Activated naive CD8-positive, alpha-beta T cell (primary cell): Measurements from ENCODE around the gene TMCC1.
"Not testable (repeated sequence)": the region's sequence is repeated elsewhere in the genome, so short reads cannot be mapped to it uniquely, and the experiment has no call there.

Source experiments
- H3K27ac Mint-ChIP-seq: one replicate; pipeline ENCODE4 v1.8.0; 2021; ENCODE audit warnings: mixed read lengths
- H3K27me3 Mint-ChIP-seq: one replicate; pipeline ENCODE4 v1.8.0; 2021; ENCODE audit warnings: mixed read lengths
- H3K36me3 Mint-ChIP-seq: one replicate; pipeline ENCODE4 v1.8.0; 2021; ENCODE audit warnings: mixed read lengths
- H3K4me1 Mint-ChIP-seq: one replicate; pipeline ENCODE4 v1.8.0; 2021; ENCODE audit warnings: low read depth, mixed read lengths
- H3K4me3 Mint-ChIP-seq: one replicate; pipeline ENCODE4 v1.8.0; 2021; ENCODE audit warnings: mild to moderate bottlenecking, mixed read lengths
- H3K9me3 Mint-ChIP-seq: one replicate; pipeline ENCODE4 v1.8.0; 2021; ENCODE audit warnings: low read depth, mixed read lengths

TMCC1 gene

GRCh38 chr3:129835198-129835597 is 58.3 kb downstream of the TMCC1 start:
- Mint-ChIP-seq H3K4me3 (no peak overlapping the region), H3K36me3 (peaks cover 19% of the 10 kb centered on the region)

GRCh38 chr3:129834580-129834979 is 58.9 kb downstream of the TMCC1 start:
- Mint-ChIP-seq H3K4me3 (no peak overlapping the region), H3K36me3 (peaks cover 19% of the 10 kb centered on the region), H3K9me3 (no peaks in the 10 kb centered on the region), H3K27me3 (no peaks in the 10 kb centered on the region), H3K4me1 (peaks cover 9% of the 10 kb centered on the region), H3K27ac (no peak overlapping the region)

More at GRCh38 chr3:129835198-129835597, 58.3 kb downstream of the TMCC1 start:
- no peaks in the 10 kb centered on the region for H3K9me3 Mint-ChIP-seq
- no peaks in the 10 kb centered on the region for H3K27me3 Mint-ChIP-seq
- H3K4me1 Mint-ChIP-seq = peaks cover 9% of the 10 kb centered on the region
- H3K27ac Mint-ChIP-seq = no peak overlapping the region

GRCh38 chr3:129831942-129832341 is 61.6 kb downstream of the TMCC1 start:
- H3K27me3 Mint-ChIP-seq, H3K36me3 Mint-ChIP-seq, H3K4me3 Mint-ChIP-seq, H3K27ac Mint-ChIP-seq, H3K9me3 Mint-ChIP-seq: not testable (repeated sequence)
- H3K4me1 Mint-ChIP-seq = peaks cover 16% of the 10 kb centered on the region

GRCh38 chr3:129831503-129831902 is 62.0 kb downstream of the TMCC1 start:
- no peaks in the 10 kb centered on the region for H3K27me3 Mint-ChIP-seq
- H3K4me3 Mint-ChIP-seq = no peak overlapping the region
- H3K27ac Mint-ChIP-seq = no peak overlapping the region
- H3K9me3 Mint-ChIP-seq = no peaks in the 10 kb centered on the region
- peaks cover 9% of the 10 kb centered on the region for H3K36me3 Mint-ChIP-seq
- H3K4me1 Mint-ChIP-seq = peaks cover 20% of the 10 kb centered on the region

GRCh38 chr3:129829640-129830039 is 63.9 kb downstream of the TMCC1 start:
- peaks cover 25% of the 10 kb centered on the region for H3K4me1 Mint-ChIP-seq
- peaks cover 2% of the 10 kb centered on the region for H3K36me3 Mint-ChIP-seq
- no peaks in the 10 kb centered on the region for H3K27me3 Mint-ChIP-seq
- no peaks in the 10 kb centered on the region for H3K9me3 Mint-ChIP-seq
- H3K4me3 Mint-ChIP-seq = no peak overlapping the region
- no peak overlapping the region for H3K27ac Mint-ChIP-seq

- peaks cover 28% of the 10 kb centered on the region for H3K4me1 Mint-ChIP-seq
- no peak overlapping the region for H3K27ac Mint-ChIP-seq
- H3K27me3 Mint-ChIP-seq = no peaks in the 10 kb centered on the region
- H3K9me3 Mint-ChIP-seq = no peaks in the 10 kb centered on the region
- no peak overlapping the region for H3K4me3 Mint-ChIP-seq
- H3K36me3 Mint-ChIP-seq = peaks cover 6% of the 10 kb centered on the region
Measured at GRCh38 chr3:129827765-129828164, 65.7 kb downstream of the TMCC1 start.

- H3K4me1 Mint-ChIP-seq = peaks cover 29% of the 10 kb centered on the region
- H3K27me3 Mint-ChIP-seq = no peaks in the 10 kb centered on the region
- H3K4me3 Mint-ChIP-seq = no peak overlapping the region
- no peaks in the 10 kb centered on the region for H3K9me3 Mint-ChIP-seq
- peaks cover 9% of the 10 kb centered on the region for H3K36me3 Mint-ChIP-seq
- no peak overlapping the region for H3K27ac Mint-ChIP-seq
Measured at GRCh38 chr3:129824926-129825541, 68.5 kb downstream of the TMCC1 start.

- Mint-ChIP-seq H3K36me3 (peaks cover 14% of the 10 kb centered on the region), H3K27me3 (no peaks in the 10 kb centered on the region), H3K27ac (no peak overlapping the region), H3K4me3 (no peak overlapping the region), H3K4me1 (peaks cover 19% of the 10 kb centered on the region), H3K9me3 (no peaks in the 10 kb centered on the region)
Measured at GRCh38 chr3:129822679-129823078, 70.8 kb downstream of the TMCC1 start.

- Mint-ChIP-seq H3K4me1 (peaks cover 15% of the 10 kb centered on the region), H3K36me3 (peaks cover 14% of the 10 kb centered on the region), H3K9me3 (no peaks in the 10 kb centered on the region), H3K27ac (no peak overlapping the region), H3K4me3 (no peak overlapping the region), H3K27me3 (no peaks in the 10 kb centered on the region)
Measured at GRCh38 chr3:129822241-129822640, 71.3 kb downstream of the TMCC1 start.

- Mint-ChIP-seq H3K4me3 (no peak overlapping the region), H3K9me3 (peaks cover 3% of the 10 kb centered on the region), H3K27ac (no peak overlapping the region), H3K27me3 (no peaks in the 10 kb centered on the region), H3K4me1 (peaks cover 13% of the 10 kb centered on the region), H3K36me3 (peaks cover 19% of the 10 kb centered on the region)
Measured at GRCh38 chr3:129820587-129820986, 72.9 kb downstream of the TMCC1 start.

GRCh38 chr3:129812589-129812988 is 80.9 kb downstream of the TMCC1 start:
- no peak overlapping the region for H3K4me3 Mint-ChIP-seq
- H3K36me3 Mint-ChIP-seq = peaks cover 24% of the 10 kb centered on the region

GRCh38 chr3:129809297-129809696 is 84.2 kb downstream of the TMCC1 start:
- no peaks in the 10 kb centered on the region for H3K27me3 Mint-ChIP-seq
- H3K27ac Mint-ChIP-seq = no peak overlapping the region
- H3K9me3 Mint-ChIP-seq = no peaks in the 10 kb centered on the region
- peaks cover 35% of the 10 kb centered on the region for H3K4me1 Mint-ChIP-seq
- H3K36me3 Mint-ChIP-seq = peaks cover 8% of the 10 kb centered on the region
- H3K4me3 Mint-ChIP-seq = no peak overlapping the region

More at GRCh38 chr3:129812589-129812988, 80.9 kb downstream of the TMCC1 start:
- Mint-ChIP-seq H3K27ac (no peak overlapping the region), H3K27me3 (no peaks in the 10 kb centered on the region), H3K4me1 (peaks cover 27% of the 10 kb centered on the region), H3K9me3 (peaks cover 5% of the 10 kb centered on the region)

GRCh38 chr3:129796146-129796545 is 97.4 kb downstream of the TMCC1 start:
- Mint-ChIP-seq H3K4me3 (no peak overlapping the region), H3K27ac (no peak overlapping the region), H3K36me3 (no peaks in the 10 kb centered on the region)

GRCh38 chr3:129795186-129796010 is 98.1 kb downstream of the TMCC1 start:
- Mint-ChIP-seq H3K27me3 (no peaks in the 10 kb centered on the region), H3K27ac (no peak overlapping the region), H3K9me3 (no peaks in the 10 kb centered on the region), H3K4me3 (peak overlapping the region; percentile 4), H3K4me1 (peaks cover 23% of the 10 kb centered on the region), H3K36me3 (no peaks in the 10 kb centered on the region)

More at GRCh38 chr3:129796146-129796545, 97.4 kb downstream of the TMCC1 start:
- H3K27me3 Mint-ChIP-seq = no peaks in the 10 kb centered on the region
- peaks cover 23% of the 10 kb centered on the region for H3K4me1 Mint-ChIP-seq
- no peaks in the 10 kb centered on the region for H3K9me3 Mint-ChIP-seq

- Mint-ChIP-seq H3K27me3 (no peaks in the 10 kb centered on the region), H3K36me3 (no peaks in the 10 kb centered on the region), H3K4me1 (peaks cover 23% of the 10 kb centered on the region), H3K27ac (no peak overlapping the region), H3K9me3 (no peaks in the 10 kb centered on the region), H3K4me3 (peak overlapping the region; percentile 76)
Measured at GRCh38 chr3:129794311-129795185, 99.0 kb downstream of the TMCC1 start.
